ENCODE data around the gene CFAP299. TPM values are rescaled to one million over a fixed set of nuclear protein-coding genes. Genes with fewer than 3 reads are reported as not detected.

Gene CFAP299
- total and polyA plus RNA-seq, 9 of the 15 experiments (the other 6 are each of a cell fraction or from before 2014, with no cell fraction given), result 0.09 to 3.0 (median 0.76) TPM

DNA sequence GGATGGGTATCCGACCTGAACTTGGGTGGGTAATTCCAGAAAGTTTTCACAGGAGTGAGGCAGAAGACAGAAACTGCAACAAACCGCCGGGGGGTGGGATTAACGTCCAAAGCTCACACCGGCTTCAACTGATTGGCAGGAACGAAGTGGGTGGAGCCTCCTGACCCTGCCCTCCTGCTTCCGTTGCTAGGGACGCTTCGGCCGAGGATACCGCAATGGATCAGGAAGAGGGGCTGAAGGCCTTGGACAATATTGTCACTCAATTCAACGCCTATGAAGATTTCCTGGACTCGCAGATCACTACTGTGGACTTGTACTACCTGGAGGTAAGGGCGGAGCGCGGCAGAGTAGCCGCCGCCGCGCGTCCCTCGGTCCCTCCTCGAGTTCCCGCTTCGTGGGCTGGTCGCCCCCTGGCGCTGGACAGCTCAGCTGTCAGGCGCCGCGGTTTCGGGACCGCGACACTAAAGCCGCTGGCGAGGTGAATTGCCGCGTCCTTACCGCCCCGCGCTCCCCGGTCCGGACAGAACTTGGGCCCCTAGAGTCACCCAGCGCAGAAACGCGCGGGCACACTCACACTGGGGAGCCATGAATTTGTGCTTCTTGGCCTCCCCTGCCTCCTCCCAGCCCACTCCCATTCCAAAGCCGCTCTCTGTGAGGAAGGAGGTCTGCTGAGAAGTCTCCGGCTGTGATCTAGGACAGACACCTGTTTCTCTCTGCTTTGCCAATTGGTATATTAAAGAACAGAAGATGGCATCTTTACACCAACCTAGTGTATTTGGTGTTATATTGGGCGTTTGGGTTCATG, at the start of gene CFAP299 (continued):
- TF ChIP-seq TCF3 (CRISPR knock-in tag; IDR thresholded peaks at IDR 0.05) (no peak), MAFF (IDR thresholded peaks at IDR 0.05; ENCODE audit: low read length) (no peak), NR2C1 (IDR thresholded peaks at IDR 0.05) (no peak), NR2C1 (tag; IDR thresholded peaks at IDR 0.05) (no peak), ARID3A (IDR thresholded peaks at IDR 0.05; ENCODE audit: borderline replicate concordance, low read depth, low read length) (no peak), CBX1 (IDR thresholded peaks at IDR 0.05; ENCODE audit: low read depth) (no peak), POU5F1 (IDR thresholded peaks at IDR 0.05; ENCODE audit: borderline replicate concordance, low read depth, low read length, partially characterized antibody) (no peak), ZNF316 (IDR thresholded peaks at IDR 0.05) (no peak), ARNT (IDR thresholded peaks at IDR 0.05) (no peak), MXI1 (IDR thresholded peaks at IDR 0.05; ENCODE audit: low read depth, low read length) (peak; percentile 72; the same call in 1 of the 2 replicates), ZNF140 (CRISPR knock-in tag; IDR thresholded peaks at IDR 0.05) (no peak), SNAPC5 (CRISPR knock-in tag; IDR thresholded peaks at IDR 0.05) (no peak), TAF7 (tag; IDR thresholded peaks at IDR 0.05) (no peak), BMI1 (IDR thresholded peaks at IDR 0.05; ENCODE audit: low read length) (0 out of 2 replicates have a peak, but pooled peaks have one; percentile 50), RBM25 (IDR thresholded peaks at IDR 0.05; ENCODE audit: low read depth, low read length, severe bottlenecking) (no peak), MYC (IDR thresholded peaks at IDR 0.05; ENCODE audit: low read depth, low read length) (no peak), MYC (CRISPR knock-in tag; IDR thresholded peaks at IDR 0.05; ENCODE audit: borderline replicate concordance, low read depth) (no peak), RB1 (IDR thresholded peaks at IDR 0.05; ENCODE audit: low read depth) (peak; percentile 96), ZNF282 (CRISPR knock-in tag; IDR thresholded peaks at IDR 0.05) (no peak)
- TF ChIP-seq, protein P1, sequence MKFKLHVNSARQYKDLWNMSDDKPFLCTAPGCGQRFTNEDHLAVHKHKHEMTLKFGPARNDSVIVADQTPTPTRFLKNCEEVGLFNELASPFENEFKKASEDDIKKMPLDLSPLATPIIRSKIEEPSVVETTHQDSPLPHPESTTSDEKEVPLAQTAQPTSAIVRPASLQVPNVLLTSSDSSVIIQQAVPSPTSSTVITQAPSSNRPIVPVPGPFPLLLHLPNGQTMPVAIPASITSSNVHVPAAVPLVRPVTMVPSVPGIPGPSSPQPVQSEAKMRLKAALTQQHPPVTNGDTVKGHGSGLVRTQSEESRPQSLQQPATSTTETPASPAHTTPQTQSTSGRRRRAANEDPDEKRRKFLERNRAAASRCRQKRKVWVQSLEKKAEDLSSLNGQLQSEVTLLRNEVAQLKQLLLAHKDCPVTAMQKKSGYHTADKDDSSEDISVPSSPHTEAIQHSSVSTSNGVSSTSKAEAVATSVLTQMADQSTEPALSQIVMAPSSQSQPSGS (CRISPR knock-in tag; IDR thresholded peaks at IDR 0.05), result no peak
- TF ChIP-seq, protein P2, sequence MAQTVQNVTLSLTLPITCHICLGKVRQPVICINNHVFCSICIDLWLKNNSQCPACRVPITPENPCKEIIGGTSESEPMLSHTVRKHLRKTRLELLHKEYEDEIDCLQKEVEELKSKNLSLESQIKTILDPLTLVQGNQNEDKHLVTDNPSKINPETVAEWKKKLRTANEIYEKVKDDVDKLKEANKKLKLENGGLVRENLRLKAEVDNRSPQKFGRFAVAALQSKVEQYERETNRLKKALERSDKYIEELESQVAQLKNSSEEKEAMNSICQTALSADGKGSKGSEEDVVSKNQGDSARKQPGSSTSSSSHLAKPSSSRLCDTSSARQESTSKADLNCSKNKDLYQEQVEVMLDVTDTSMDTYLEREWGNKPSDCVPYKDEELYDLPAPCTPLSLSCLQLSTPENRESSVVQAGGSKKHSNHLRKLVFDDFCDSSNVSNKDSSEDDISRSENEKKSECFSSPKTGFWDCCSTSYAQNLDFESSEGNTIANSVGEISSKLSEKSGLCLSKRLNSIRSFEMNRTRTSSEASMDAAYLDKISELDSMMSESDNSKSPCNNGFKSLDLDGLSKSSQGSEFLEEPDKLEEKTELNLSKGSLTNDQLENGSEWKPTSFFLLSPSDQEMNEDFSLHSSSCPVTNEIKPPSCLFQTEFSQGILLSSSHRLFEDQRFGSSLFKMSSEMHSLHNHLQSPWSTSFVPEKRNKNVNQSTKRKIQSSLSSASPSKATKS (CRISPR knock-in tag; IDR thresholded peaks at IDR 0.05), result no peak
- TF ChIP-seq, protein P3, sequence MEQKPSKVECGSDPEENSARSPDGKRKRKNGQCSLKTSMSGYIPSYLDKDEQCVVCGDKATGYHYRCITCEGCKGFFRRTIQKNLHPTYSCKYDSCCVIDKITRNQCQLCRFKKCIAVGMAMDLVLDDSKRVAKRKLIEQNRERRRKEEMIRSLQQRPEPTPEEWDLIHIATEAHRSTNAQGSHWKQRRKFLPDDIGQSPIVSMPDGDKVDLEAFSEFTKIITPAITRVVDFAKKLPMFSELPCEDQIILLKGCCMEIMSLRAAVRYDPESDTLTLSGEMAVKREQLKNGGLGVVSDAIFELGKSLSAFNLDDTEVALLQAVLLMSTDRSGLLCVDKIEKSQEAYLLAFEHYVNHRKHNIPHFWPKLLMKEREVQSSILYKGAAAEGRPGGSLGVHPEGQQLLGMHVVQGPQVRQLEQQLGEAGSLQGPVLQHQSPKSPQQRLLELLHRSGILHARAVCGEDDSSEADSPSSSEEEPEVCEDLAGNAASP (IDR thresholded peaks at IDR 0.05), result no peak

Data from K562 (cell line).